Measurements from ENCODE around the gene KCNA2. TPM values are rescaled to one million over a fixed set of nuclear protein-coding genes. Genes with fewer than 3 reads are reported as not detected.

KCNA2 gene
- total RNA-seq, 4 donors from 2014 or later, result 1.7 to 4.3 (median 2.7) TPM

- TF ChIP-seq CTCF (IDR thresholded peaks at IDR 0.05), result no peak
- TF ChIP-seq POLR2A (IDR thresholded peaks at IDR 0.05; ENCODE audit: low read depth), result no peak
- no peak for TF ChIP-seq EP300 (IDR thresholded peaks at IDR 0.05)
- H3K27me3 ChIP-seq, result peaks cover 0 to 19% (median under 1%) of the 10 kb centered on the region in 4 donors
- H3K4me3 ChIP-seq, result no peak overlapping the region
- H3K36me3 ChIP-seq, result peaks cover 0 to 9% (median 0%) of the 10 kb centered on the region in 4 donors
- 68% methylated on average over 5 of the region's 5 CpGs for WGBS
- intact Hi-C loops (cut with DNase I), result no loop called here
- H3K27ac ChIP-seq (replicated peaks in 1 of 4), result no peak overlapping the region
- no peaks in the 10 kb centered on the region for H3K9me3 ChIP-seq
- peaks cover 12 to 17% (median 14%) of the 10 kb centered on the region in 4 donors for H3K4me1 ChIP-seq
- DNase-seq (ENCODE audit: extremely low spot score), result no peak
These were observed 4.8 kb downstream of the KCNA2 start for GRCh38 chr1:110601332-110601731.

GRCh38 chr1:110600716-110601115 is 5.4 kb downstream of the KCNA2 start:
- peaks cover 0 to 9% (median 0%) of the 10 kb centered on the region in 4 donors for H3K36me3 ChIP-seq
- H3K9me3 ChIP-seq, result no peaks in the 10 kb centered on the region
- no peak for DNase-seq (ENCODE audit: extremely low spot score)
- H3K4me1 ChIP-seq, result peaks cover 6 to 11% (median 8%) of the 10 kb centered on the region in 4 donors
- WGBS, result 93% methylated on average over 3 of the region's 3 CpGs
- no peak overlapping the region for H3K27ac ChIP-seq (replicated peaks in 1 of 4)
- no peak overlapping the region for H3K4me3 ChIP-seq
- intact Hi-C loops (cut with DNase I), result no loop called here
- H3K27me3 ChIP-seq, result peaks cover 0 to 13% (median 0%) of the 10 kb centered on the region in 4 donors
- TF ChIP-seq CTCF (IDR thresholded peaks at IDR 0.05) (no peak), POLR2AphosphoS5 (IDR thresholded peaks at IDR 0.05) (no peak), EP300 (IDR thresholded peaks at IDR 0.05) (no peak), POLR2A (IDR thresholded peaks at IDR 0.05; ENCODE audit: low read depth) (no peak)

GRCh38 chr1:110597966-110598365 is 8.2 kb downstream of the KCNA2 start:
- no peak for DNase-seq (ENCODE audit: extremely low spot score)
- Histone ChIP-seq H3K4me3 (no peak overlapping the region), H3K27ac (replicated peaks in 1 of 4) (no peak overlapping the region), H3K9me3 (no peaks in the 10 kb centered on the region), H3K36me3 (peaks cover 0 to 4% (median 0%) of the 10 kb centered on the region in 4 donors), H3K27me3 (no peaks in the 10 kb centered on the region), H3K4me1 (peaks cover 0 to 5% (median 0%) of the 10 kb centered on the region in 4 donors)
- WGBS, result 81% methylated on average over 4 of the region's 5 CpGs
- TF ChIP-seq POLR2AphosphoS5 (IDR thresholded peaks at IDR 0.05) (no peak), POLR2A (IDR thresholded peaks at IDR 0.05; ENCODE audit: low read depth) (no peak), CTCF (IDR thresholded peaks at IDR 0.05) (no peak), EP300 (IDR thresholded peaks at IDR 0.05) (no peak)
- intact Hi-C loops (cut with DNase I), result no loop called here

DNA sequence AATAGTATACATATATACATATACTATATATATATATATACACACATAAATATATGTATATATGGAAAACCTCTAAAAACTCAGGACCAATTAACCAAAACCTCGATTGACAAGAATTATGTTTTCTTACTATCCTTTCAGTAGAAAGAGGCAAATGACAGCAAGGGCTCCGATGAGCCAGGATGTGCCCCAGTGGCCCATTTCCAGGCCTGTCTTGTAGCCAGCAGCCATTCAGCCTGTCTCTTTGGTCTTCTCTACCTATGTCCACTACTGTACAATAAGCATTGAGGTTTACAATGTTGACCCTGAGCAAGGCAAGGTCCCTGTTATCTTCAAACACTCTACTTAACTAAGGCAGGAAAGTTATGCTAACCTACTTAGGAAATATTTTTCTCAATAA is 9.8 kb downstream of the KCNA2 start:
- H3K4me3 ChIP-seq, result no peak overlapping the region
- intact Hi-C loops (cut with DNase I), result no loop called here
- H3K36me3 ChIP-seq, result peaks cover 0 to 2% (median 0%) of the 10 kb centered on the region in 4 donors
- TF ChIP-seq POLR2A (IDR thresholded peaks at IDR 0.05; ENCODE audit: low read depth), result no peak
- peaks cover 0 to 5% (median 0%) of the 10 kb centered on the region in 4 donors for H3K4me1 ChIP-seq
- no peak overlapping the region for H3K27ac ChIP-seq (replicated peaks in 1 of 4)
- H3K27me3 ChIP-seq, result peaks cover 0 to 3% (median 0%) of the 10 kb centered on the region in 4 donors
- H3K9me3 ChIP-seq, result no peaks in the 10 kb centered on the region
- 76% methylated on average over 2 of the region's 2 CpGs for WGBS
- DNase-seq (ENCODE audit: extremely low spot score), result no peak

GRCh38 chr1:110595353-110595710 is 10.8 kb downstream of the KCNA2 start:
- no peak overlapping the region for H3K4me3 ChIP-seq
- H3K9me3 ChIP-seq, result no peaks in the 10 kb centered on the region
- no peak overlapping the region for H3K27ac ChIP-seq (replicated peaks in 1 of 4)
- intact Hi-C loops (cut with DNase I), result no loop called here
- H3K4me1 ChIP-seq, result peaks cover 0 to 5% (median 0%) of the 10 kb centered on the region in 4 donors
- TF ChIP-seq POLR2AphosphoS5 (IDR thresholded peaks at IDR 0.05) (no peak), POLR2A (IDR thresholded peaks at IDR 0.05; ENCODE audit: low read depth) (no peak), CTCF (IDR thresholded peaks at IDR 0.05) (no peak), EP300 (IDR thresholded peaks at IDR 0.05) (no peak)
- H3K36me3 ChIP-seq, result no peaks in the 10 kb centered on the region
- no peak for DNase-seq (ENCODE audit: extremely low spot score)
- H3K27me3 ChIP-seq, result peaks cover 0 to 3% (median 0%) of the 10 kb centered on the region in 4 donors

Data from esophagus muscularis mucosa (tissue), 4 donors.